Panc1 (cell line): ENCODE measurements around the gene TNNC2.

Experiments
- TCF7L2 ChIP-seq: IDR thresholded peaks from 2 replicates; pipeline ENCODE4 v1.6.1; 2011; ENCODE audit warnings: mild to moderate bottlenecking, low read depth, low read length, inconsistent platforms
- TF ChIP-seq, protein P1 (sequence below): fragments of 450-650 bp; IDR thresholded peaks from 2 replicates; pipeline ENCODE4 v1.5.1; 2017; ENCODE audit warnings: mild to moderate bottlenecking

DNA sequence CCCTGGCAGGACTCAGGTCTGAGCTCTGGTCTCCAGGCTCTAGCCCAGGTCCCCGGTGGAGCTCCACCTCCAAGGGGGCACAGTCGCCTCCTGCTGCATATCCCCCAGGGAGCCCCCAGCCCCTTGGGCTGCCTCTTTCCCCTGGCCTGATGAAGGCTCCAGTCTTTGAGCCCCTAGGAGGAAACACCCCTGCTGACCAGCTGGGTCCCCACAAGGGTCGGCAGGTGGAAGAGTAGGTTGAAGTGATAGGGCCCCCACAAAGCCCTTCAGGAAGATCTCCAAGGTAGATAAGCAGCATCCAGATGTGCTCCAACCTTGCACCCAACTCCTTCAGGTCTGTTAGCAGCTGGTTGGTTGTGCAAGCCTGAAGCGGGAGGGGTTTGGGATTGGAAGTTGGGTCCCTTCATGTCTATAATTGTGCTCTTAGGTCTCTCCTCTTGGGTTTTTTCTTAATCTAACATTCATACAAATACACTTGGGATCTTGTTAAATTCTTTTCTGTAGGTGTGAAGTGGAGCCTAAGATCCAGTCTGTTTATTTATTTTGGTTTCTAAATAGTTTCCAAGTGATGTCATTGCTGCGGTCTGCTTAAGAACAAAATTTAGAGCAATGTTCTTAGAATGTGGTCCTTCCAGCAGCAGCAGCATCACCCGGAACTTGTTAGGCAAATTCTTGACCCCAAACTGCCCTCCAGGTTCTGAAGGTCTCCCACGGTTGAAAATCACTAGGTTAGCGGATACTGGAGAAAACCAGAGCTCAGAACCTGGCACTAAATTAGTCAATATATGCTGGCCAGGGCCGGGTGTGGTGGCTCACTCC, 9.5 kb downstream of the TNNC2 start:
- TF ChIP-seq, protein P1, sequence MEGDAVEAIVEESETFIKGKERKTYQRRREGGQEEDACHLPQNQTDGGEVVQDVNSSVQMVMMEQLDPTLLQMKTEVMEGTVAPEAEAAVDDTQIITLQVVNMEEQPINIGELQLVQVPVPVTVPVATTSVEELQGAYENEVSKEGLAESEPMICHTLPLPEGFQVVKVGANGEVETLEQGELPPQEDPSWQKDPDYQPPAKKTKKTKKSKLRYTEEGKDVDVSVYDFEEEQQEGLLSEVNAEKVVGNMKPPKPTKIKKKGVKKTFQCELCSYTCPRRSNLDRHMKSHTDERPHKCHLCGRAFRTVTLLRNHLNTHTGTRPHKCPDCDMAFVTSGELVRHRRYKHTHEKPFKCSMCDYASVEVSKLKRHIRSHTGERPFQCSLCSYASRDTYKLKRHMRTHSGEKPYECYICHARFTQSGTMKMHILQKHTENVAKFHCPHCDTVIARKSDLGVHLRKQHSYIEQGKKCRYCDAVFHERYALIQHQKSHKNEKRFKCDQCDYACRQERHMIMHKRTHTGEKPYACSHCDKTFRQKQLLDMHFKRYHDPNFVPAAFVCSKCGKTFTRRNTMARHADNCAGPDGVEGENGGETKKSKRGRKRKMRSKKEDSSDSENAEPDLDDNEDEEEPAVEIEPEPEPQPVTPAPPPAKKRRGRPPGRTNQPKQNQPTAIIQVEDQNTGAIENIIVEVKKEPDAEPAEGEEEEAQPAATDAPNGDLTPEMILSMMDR, result no peak
- no peak for TF ChIP-seq TCF7L2
